Loucy (cell line): ENCODE data around the gene SHISAL1.

Experiments used
- H2AFZ ChIP-seq: fragments of 200-600 bp; sonication (generic); 2 replicates; pipeline ENCODE4 v1.6.0; 2016; ENCODE audit warnings: antibody characterized with exemption, mild to moderate bottlenecking, low read length, moderate library complexity
- H3F3A ChIP-seq: fragments of 200-600 bp; 2 replicates; pipeline ENCODE4 v1.6.0; 2016; ENCODE audit warnings: antibody characterized with exemption, low read depth, mild to moderate bottlenecking
- H3K27me3 ChIP-seq: fragments of 200-600 bp; sonication (generic); 2 replicates; pipeline ENCODE4 v1.6.1; 2014; ENCODE audit warnings: low read length, mild to moderate bottlenecking; ENCODE audit not compliant: insufficient read depth, poor library complexity, severe bottlenecking
- H3K36me3 ChIP-seq: fragments of 200-600 bp; sonication (generic); 2 replicates; pipeline ENCODE4 v1.6.1; 2016; ENCODE audit warnings: low read length; ENCODE audit not compliant: insufficient read depth
- H3K4me1 ChIP-seq: fragments of 200-600 bp; sonication (generic); 2 replicates; pipeline ENCODE4 v1.5.1; 2014; ENCODE audit warnings: low read length, mild to moderate bottlenecking; ENCODE audit not compliant: insufficient read depth, poor library complexity, severe bottlenecking
- H3K4me2 ChIP-seq: fragments of 200-600 bp; sonication (generic); 2 replicates; pipeline ENCODE4 v1.6.0; 2014; ENCODE audit warnings: antibody characterized with exemption, low read length, low read depth, mild to moderate bottlenecking; ENCODE audit not compliant: poor library complexity, severe bottlenecking
- H3K4me3 ChIP-seq: fragments of 200-600 bp; sonication (generic); 2 replicates; pipeline ENCODE4 v1.5.1; 2014; ENCODE audit warnings: low read length, mild to moderate bottlenecking, mixed read lengths; ENCODE audit not compliant: poor library complexity, severe bottlenecking
- H3K79me2 ChIP-seq: fragments of 200-600 bp; sonication (generic); 2 replicates; pipeline ENCODE4 v1.6.1; 2014; ENCODE audit warnings: low read length; ENCODE audit not compliant: insufficient read depth
- H3K9ac ChIP-seq: fragments of 200-600 bp; sonication (generic); 2 replicates; pipeline ENCODE4 v1.6.0; 2014; ENCODE audit warnings: mild to moderate bottlenecking, low read depth, low read length, moderate library complexity; ENCODE audit not compliant: poor library complexity, severe bottlenecking
- H3K9me2 ChIP-seq: fragments of 200-600 bp; sonication (generic); replicated peaks from 2 replicates; pipeline ENCODE4 v1.6.1; 2016; ENCODE audit warnings: low read depth, low read length, mixed read lengths
- H3K9me3 ChIP-seq: fragments of 200-600 bp; sonication (generic); 2 replicates; pipeline ENCODE4 v1.6.1; 2014; ENCODE audit warnings: mild to moderate bottlenecking, antibody characterized with exemption, low read length, low read depth; ENCODE audit not compliant: insufficient read depth
- H4K20me1 ChIP-seq: fragments of 200-600 bp; sonication (generic); 2 replicates; pipeline ENCODE4 v1.6.0; 2014; ENCODE audit warnings: antibody characterized with exemption, low read length, mild to moderate bottlenecking; ENCODE audit not compliant: insufficient read depth, poor library complexity, severe bottlenecking
- CTCF ChIP-seq: fragments of 200-600 bp; sonication (generic); conservative IDR thresholded peaks from 2 replicates; pipeline ENCODE4 v1.5.1; 2014; ENCODE audit warnings: mild to moderate bottlenecking, antibody characterized with exemption, low read length
- EZH2phosphoT487 ChIP-seq: fragments of 200-600 bp; IDR thresholded peaks from 2 replicates; pipeline ENCODE4 v1.6.1; 2018; ENCODE audit warnings: antibody characterized with exemption, mild to moderate bottlenecking, moderate library complexity, borderline replicate concordance

The SHISAL1 gene

GRCh38 chr22:44288913-44289312, 23.8 kb downstream of the SHISAL1 start:
- Histone ChIP-seq H2AFZ (no peak overlapping the region), H3F3A (no peaks in the 10 kb centered on the region), H3K4me3 (no peak overlapping the region), H3K9ac (no peak overlapping the region), H3K4me1 (peaks cover 14% of the 10 kb centered on the region), H3K27me3 (no peaks in the 10 kb centered on the region), H3K36me3 (no peaks in the 10 kb centered on the region), H3K9me2 (no peaks in the 10 kb centered on the region), H3K79me2 (no peaks in the 10 kb centered on the region), H3K9me3 (no peaks in the 10 kb centered on the region), H3K4me2 (no peak overlapping the region), H4K20me1 (no peaks in the 10 kb centered on the region)
- TF ChIP-seq EZH2phosphoT487 = no peak
- TF ChIP-seq CTCF = no peak

- Histone ChIP-seq H3K4me1 (peaks cover 14% of the 10 kb centered on the region), H3K79me2 (no peaks in the 10 kb centered on the region), H3K9me2 (no peaks in the 10 kb centered on the region), H3K4me3 (no peak overlapping the region), H2AFZ (no peak overlapping the region), H3F3A (no peaks in the 10 kb centered on the region), H3K4me2 (no peak overlapping the region), H3K9me3 (no peaks in the 10 kb centered on the region), H3K9ac (no peak overlapping the region), H3K27me3 (no peaks in the 10 kb centered on the region), H4K20me1 (no peaks in the 10 kb centered on the region), H3K36me3 (no peaks in the 10 kb centered on the region)
- no peak for TF ChIP-seq EZH2phosphoT487
- TF ChIP-seq CTCF = no peak
These were observed 25.0 kb downstream of the SHISAL1 start for GRCh38 chr22:44287741-44288140.

GRCh38 chr22:44287121-44287693, 25.5 kb downstream of the SHISAL1 start:
- Histone ChIP-seq H2AFZ (no peak overlapping the region), H3K4me1 (peaks cover 13% of the 10 kb centered on the region), H3F3A (no peaks in the 10 kb centered on the region), H3K27me3 (no peaks in the 10 kb centered on the region), H3K9me3 (no peaks in the 10 kb centered on the region), H3K79me2 (no peaks in the 10 kb centered on the region), H3K4me2 (no peak overlapping the region), H3K4me3 (no peak overlapping the region), H3K36me3 (no peaks in the 10 kb centered on the region), H3K9ac (no peak overlapping the region), H4K20me1 (no peaks in the 10 kb centered on the region), H3K9me2 (no peaks in the 10 kb centered on the region)
- TF ChIP-seq EZH2phosphoT487 (no peak), CTCF (no peak)
